ENCODE measurements around the gene OR4C15. TPM values are rescaled to one million over a fixed set of nuclear protein-coding genes. Genes with fewer than 3 reads are reported as not detected.

Gene OR4C15
- total RNA-seq (not detected), polyA plus RNA-seq (not detected), total RNA-seq (not detected)

DNA sequence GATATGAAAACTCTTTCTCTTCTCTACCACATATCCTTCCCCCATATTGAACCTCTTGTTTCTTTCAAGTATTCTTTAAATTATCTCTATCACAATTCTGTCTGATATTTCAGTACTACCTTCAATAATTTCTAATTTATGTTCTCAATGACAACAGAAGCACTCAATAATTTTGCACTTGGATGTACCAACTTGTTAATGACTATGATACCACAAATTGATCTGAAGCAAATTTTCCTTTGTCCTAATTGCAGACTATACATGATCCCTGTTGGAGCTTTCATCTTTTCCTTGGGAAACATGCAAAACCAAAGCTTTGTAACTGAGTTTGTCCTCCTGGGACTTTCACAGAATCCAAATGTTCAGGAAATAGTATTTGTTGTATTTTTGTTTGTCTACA, at the start of gene OR4C15:
TSS of gene OR4C15 (plus strand) at position 301 of the 400 bp plus-strand sequence. CDS start at position 301, 0 bp downstream.
- Mint-ChIP-seq H3K27me3 (no peaks in the 10 kb centered on the region), H3K4me1 (no peaks in the 10 kb centered on the region), H3K4me3 (no peak within 1 kb of the TSS), H3K36me3 (peaks cover 0 to 4% (median 0%) of the 10 kb centered on the region in 5 donors), H3K9me3 (peaks cover 3 to 30% (median 19%) of the 10 kb centered on the region in 11 donors), H3K27ac (no peak within 1 kb of the TSS)
- no peak for DNase-seq
- no peak for ATAC-seq
- Histone ChIP-seq H3K4me3 (ENCODE audit: low read length) (no peak within 1 kb of the TSS), H3K27ac (ENCODE audit: low read depth, low read length) (no peak within 1 kb of the TSS), H3K27me3 (ENCODE audit: control insufficient read depth in 2 of 2, insufficient read depth in 2 of 2, low read length in 2 of 2) (no peaks in the 10 kb centered on the region), H3K4me1 (ENCODE audit: control insufficient read depth in 2 of 2, insufficient read depth in 2 of 2, low read length in 2 of 2) (no peaks in the 10 kb centered on the region), H3K36me3 (ENCODE audit: control insufficient read depth in 2 of 3, insufficient read depth in 3 of 3, low read length in 3 of 3) (no peaks in the 10 kb centered on the region), H3K9me3 (ENCODE audit: control insufficient read depth in 2 of 3, low read length in 3 of 3) (peaks cover 0 to 7% (median 0%) of the 10 kb centered on the region in 3 experiments)
- ChIA-PET CTCF (no interaction called here), POLR2A (no interaction called here)
- intact Hi-C loops (cut with micrococcal nuclease): loop anchor here in 1 of 2 donors (10.0 kb wide), 1 partner anchor 59 kb away; no protein-coding TSS in a partner anchor

GRCh38 chr11:55571828-55572227, 17.6 kb downstream of the OR4C15 start, which contains the start of gene OR4C16:
Gene OR4C16, plus strand, starts transcription at chr11:55572128. Its CDS starts 0 bp downstream, at chr11:55572128.
- no peaks in the 10 kb centered on the region for H3K27me3 ChIP-seq (ENCODE audit: control insufficient read depth in 2 of 2, insufficient read depth in 2 of 2, low read length in 2 of 2)
- DNase-seq (no peak), ATAC-seq (no peak)
- H3K9me3 Mint-ChIP-seq: peaks cover 2 to 30% (median 14%) of the 10 kb centered on the region in 11 donors
- H3K4me3 ChIP-seq (ENCODE audit: low read length): no peak within 1 kb of the TSS
- H3K4me3 Mint-ChIP-seq: no peak within 1 kb of the TSS
- H3K9me3 ChIP-seq (ENCODE audit: control insufficient read depth in 2 of 3, low read length in 3 of 3): no peaks in the 10 kb centered on the region
- CTCF ChIA-PET: no interaction called here
- no peaks in the 10 kb centered on the region for H3K4me1 ChIP-seq (ENCODE audit: control insufficient read depth in 2 of 2, insufficient read depth in 2 of 2, low read length in 2 of 2)
- H3K4me1 Mint-ChIP-seq: no peaks in the 10 kb centered on the region
- POLR2A ChIA-PET: no interaction called here
- H3K27ac ChIP-seq (ENCODE audit: low read depth, low read length): no peak within 1 kb of the TSS
- H3K27ac Mint-ChIP-seq: no peak within 1 kb of the TSS
- intact Hi-C loops (cut with micrococcal nuclease): no loop called here
- no peaks in the 10 kb centered on the region for H3K36me3 ChIP-seq (ENCODE audit: control insufficient read depth in 2 of 3, insufficient read depth in 3 of 3, low read length in 3 of 3)
- peaks cover 0 to under 1% (median 0%) of the 10 kb centered on the region in 5 donors for H3K36me3 Mint-ChIP-seq
- no peaks in the 10 kb centered on the region for H3K27me3 Mint-ChIP-seq

GRCh38 chr11:55572548-55572947, 18.3 kb downstream of the OR4C15 start:
- H3K27me3 Mint-ChIP-seq: no peaks in the 10 kb centered on the region
- H3K27me3 ChIP-seq (ENCODE audit: control insufficient read depth in 2 of 2, insufficient read depth in 2 of 2, low read length in 2 of 2): no peaks in the 10 kb centered on the region

More at GRCh38 chr11:55572548-55572947, 18.3 kb downstream of the OR4C15 start:
- Histone ChIP-seq H3K4me1 (ENCODE audit: control insufficient read depth in 2 of 2, insufficient read depth in 2 of 2, low read length in 2 of 2) (no peaks in the 10 kb centered on the region), H3K27ac (ENCODE audit: low read depth, low read length) (no peak overlapping the region), H3K36me3 (ENCODE audit: control insufficient read depth in 2 of 3, insufficient read depth in 3 of 3, low read length in 3 of 3) (no peaks in the 10 kb centered on the region), H3K4me3 (ENCODE audit: low read length) (no peak overlapping the region), H3K9me3 (ENCODE audit: control insufficient read depth in 2 of 3, low read length in 3 of 3) (no peaks in the 10 kb centered on the region)
- ATAC-seq: no peak
- ChIA-PET CTCF (no interaction called here), POLR2A (no interaction called here)
- no peak overlapping the region for H3K4me3 Mint-ChIP-seq
- no peak for DNase-seq
- H3K36me3 Mint-ChIP-seq: peaks cover 0 to 4% (median 0%) of the 10 kb centered on the region in 5 donors
- peaks cover 3 to 33% (median 14%) of the 10 kb centered on the region in 11 donors for H3K9me3 Mint-ChIP-seq
- H3K4me1 Mint-ChIP-seq: no peaks in the 10 kb centered on the region
- intact Hi-C loops (cut with micrococcal nuclease): no loop called here
- no peak overlapping the region for H3K27ac Mint-ChIP-seq

Other genes with a start within 250 kb of the OR4C15 start
- not detected for gene OR4A16, start 211.3 kb upstream of the OR4C15 start, total RNA-seq
- not detected for gene OR4A16, start 211.3 kb upstream of the OR4C15 start, polyA plus RNA-seq
- gene OR4A15, start 186.5 kb upstream of the OR4C15 start, total RNA-seq: not detected
- not detected for gene OR4A15, start 186.5 kb upstream of the OR4C15 start, polyA plus RNA-seq
- gene OR4C16, start 17.7 kb downstream of the OR4C15 start, total RNA-seq: not detected
- gene OR4C16, start 17.7 kb downstream of the OR4C15 start, polyA plus RNA-seq: not detected
- not detected for gene OR4C11, start 53.2 kb downstream of the OR4C15 start, total RNA-seq
- not detected for gene OR4C11, start 53.2 kb downstream of the OR4C15 start, polyA plus RNA-seq
- not detected for gene OR4P4, start 80.6 kb downstream of the OR4C15 start, total RNA-seq
- not detected for gene OR4P4, start 80.6 kb downstream of the OR4C15 start, polyA plus RNA-seq
- not detected for gene OR4S2, start 93.9 kb downstream of the OR4C15 start, total RNA-seq
- gene OR4S2, start 93.9 kb downstream of the OR4C15 start, polyA plus RNA-seq: not detected
- gene OR4C6, start 107.7 kb downstream of the OR4C15 start, total RNA-seq: not detected
- not detected for gene OR4C6, start 107.7 kb downstream of the OR4C15 start, polyA plus RNA-seq
- not detected for gene OR5D13, start 219.0 kb downstream of the OR4C15 start, total RNA-seq
- gene OR5D13, start 219.0 kb downstream of the OR4C15 start, polyA plus RNA-seq: not detected
- not detected for gene OR5D14, start 241.1 kb downstream of the OR4C15 start, total RNA-seq
- gene OR5D14, start 241.1 kb downstream of the OR4C15 start, polyA plus RNA-seq: not detected